GM12892 (cell line): Measurements from ENCODE around the gene PRPF19.

ENCODE experiments used
- POLR2A ChIP-seq: IDR thresholded peaks from 2 replicates; pipeline ENCODE4 v1.6.1; 2011; ENCODE audit warnings: low read depth, low read length, control low read depth
- POLR2AphosphoS5 ChIP-seq: IDR thresholded peaks from 2 replicates; pipeline ENCODE4 v1.6.1; 2011; ENCODE audit warnings: low read depth, low read length, control low read depth

GRCh38 chr11:60873533-60873932 lies 32.9 kb downstream of the PRPF19 start:
- no peak for TF ChIP-seq POLR2AphosphoS5
- no peak for TF ChIP-seq POLR2A
